K562 (cell line): ENCODE results near the gene SEC24B. TPM values are rescaled to one million over a fixed set of nuclear protein-coding genes. Genes with fewer than 3 reads are reported as not detected.

Experiments
- ATAC-seq: fragments of 200-7000 bp; cut with Tn5 transposase; 3 replicates; pipeline ENCODE4 v1.9.1; 2020; ENCODE audit warnings: moderate library complexity
- BruUV-seq: library from RNA; stranded (reverse); fragments of 400-500 nt; replicated peaks from 2 replicates; lab custom pipeline; 2021; lab: Mats Ljungman, UMichigan
- CTCF ChIA-PET: fragments of 300-600 bp; formaldehyde crosslinking; extraction: SDS; loops from one replicate; lab custom pipeline; 2021; ENCODE audit warnings: low intra/inter-chr PET ratio; lab: Yijun Ruan, JAX
- POLR2A ChIA-PET: fragments of 300-600, 350-650 bp; sonication (Branson Sonifier 250); formaldehyde crosslinking; extraction: SDS; loops from one replicate; lab custom pipeline; 2021; ENCODE audit warnings: antibody characterized with exemption, inconsistent platforms; lab: Yijun Ruan, JAX
- DNase-seq, 4 experiments: peaks; one replicate each; pipeline versions ENCODE4 v3.0.0 to v3.0.0-alpha.2; 2011 to 2018; ENCODE audit warnings: low spot score in 3 of 4, mixed read lengths in 3 of 4; ENCODE audit errors: extremely low read depth in 1 of 4
- FAIRE-seq: peaks from 2 replicates; lab custom pipeline; 2011; peaks lifted over from hg19 to GRCh38; lab: Jason Lieb, UNC
- H2AFZ ChIP-seq: 2 replicates; pipeline ENCODE4 v1.6.0; 2011; ENCODE audit warnings: low read depth, low read length, control low read depth, inconsistent platforms
- H3K27ac ChIP-seq: fragments of 200-600 bp; 3 replicates; pipeline ENCODE4 v1.8.0; 2011; ENCODE audit warnings: low read depth, mild to moderate bottlenecking, control low read depth, inconsistent platforms, low read length, moderate library complexity, mixed read lengths; ENCODE audit errors: extremely low read depth
- H3K27me3 ChIP-seq, 2 experiments: fragments of 300-600 bp in 1 of 2; 2 replicates in 1 of 2; 3 replicates in 1 of 2; pipeline versions ENCODE4 v1.6.0 to v1.8.0; 2011; ENCODE audit warnings: inconsistent platforms in 2 of 2, low read length in 2 of 2, mild to moderate bottlenecking in 1 of 2, mixed read lengths in 1 of 2, moderate library complexity in 1 of 2; ENCODE audit not compliant: control insufficient read depth in 2 of 2, insufficient read depth in 2 of 2
- H3K36me3 ChIP-seq: fragments of 300-600 bp; 3 replicates; pipeline ENCODE4 v1.8.0; 2011; ENCODE audit warnings: mild to moderate bottlenecking, low read length, inconsistent platforms; ENCODE audit not compliant: control insufficient read depth, insufficient read depth
- H3K4me1 ChIP-seq, 2 experiments: fragments of 200-600 bp in 1 of 2; replicated peaks in 1 of 2; 2 replicates in 1 of 2; 3 replicates in 1 of 2; pipeline versions ENCODE4 v1.5.1 to v1.8.0; 2011; ENCODE audit warnings: inconsistent platforms in 2 of 2, low read length in 2 of 2, mild to moderate bottlenecking in 1 of 2, mixed read lengths in 1 of 2, moderate library complexity in 1 of 2; ENCODE audit not compliant: control insufficient read depth in 2 of 2, insufficient read depth in 2 of 2
- H3K4me2 ChIP-seq: 2 replicates; pipeline ENCODE4 v1.6.1; 2011; ENCODE audit warnings: low read length, control low read depth, inconsistent platforms, mixed read lengths; ENCODE audit not compliant: insufficient read depth
- H3K4me3 ChIP-seq: fragments of 200-600 bp; sonication (generic), shearing (Covaris generic); 2 replicates; pipeline ENCODE4 v1.5.1; 2016; ENCODE audit warnings: control low read depth, inconsistent platforms
- H3K79me2 ChIP-seq: fragments of 200-600 bp; 3 replicates; pipeline ENCODE4 v1.8.0; 2011; ENCODE audit warnings: low read length, inconsistent platforms; ENCODE audit not compliant: control insufficient read depth, insufficient read depth
- H3K9ac ChIP-seq, 2 experiments: 2 replicates each; pipeline versions ENCODE4 v1.6.0 to v1.6.1; 2011; ENCODE audit warnings: low read depth in 2 of 2, low read length in 2 of 2, control low read depth in 1 of 2, inconsistent platforms in 1 of 2, mild to moderate bottlenecking in 1 of 2, mixed read lengths in 1 of 2; ENCODE audit not compliant: insufficient read depth in 1 of 2
- H3K9me1 ChIP-seq: one replicate; pipeline ENCODE4 v1.6.0; 2011; ENCODE audit warnings: inconsistent platforms, mild to moderate bottlenecking, low read length, moderate library complexity; ENCODE audit not compliant: control insufficient read depth, insufficient read depth
- H3K9me3 ChIP-seq: replicated peaks from 2 replicates; pipeline ENCODE4 v1.5.1; 2011; ENCODE audit warnings: low read depth, low read length, inconsistent platforms; ENCODE audit not compliant: control insufficient read depth, insufficient read depth
- H4K20me1 ChIP-seq: replicated peaks from 2 replicates; pipeline ENCODE4 v1.6.1; 2011; ENCODE audit warnings: low read length, inconsistent platforms, mixed read lengths; ENCODE audit not compliant: control insufficient read depth, insufficient read depth
- C11orf30 ChIP-seq: fragments of 450-650 bp; IDR thresholded peaks from 2 replicates; pipeline ENCODE4 v1.6.1; 2016; ENCODE audit warnings: low read depth, mild to moderate bottlenecking
- JUNB ChIP-seq: fragments of 450-650 bp; formaldehyde crosslinking; conservative IDR thresholded peaks from 2 replicates; pipeline ENCODE4 v1.4.0; 2020; ENCODE audit warnings: mild to moderate bottlenecking
- KLF1 ChIP-seq: fragments of 450-650 bp; IDR thresholded peaks from 2 replicates; pipeline ENCODE4 v1.6.1; 2016; ENCODE audit warnings: missing genetic modification characterization, missing compliant biosample characterization
- L3MBTL2 ChIP-seq: fragments of 450-650 bp; IDR thresholded peaks from 2 replicates; pipeline ENCODE4 v1.6.1; 2016; ENCODE audit warnings: mild to moderate bottlenecking, moderate library complexity
- MAFF ChIP-seq: IDR thresholded peaks from 2 replicates; pipeline ENCODE4 v1.6.1; 2012; ENCODE audit warnings: low read length, improper control_type of control experiment
- MAFK ChIP-seq: IDR thresholded peaks from 2 replicates; pipeline ENCODE4 v1.6.1; 2011; ENCODE audit warnings: low read length, improper control_type of control experiment
- NR2F6 ChIP-seq: fragments of 450-650 bp; formaldehyde crosslinking; IDR thresholded peaks from 2 replicates; pipeline ENCODE4 v1.4.0; 2020; ENCODE audit warnings: mild to moderate bottlenecking
- PRPF4 ChIP-seq: fragments of 200-400 bp; formaldehyde crosslinking; IDR thresholded peaks from one replicate; pipeline ENCODE4 v1.6.1; 2017; ENCODE audit warnings: low read length, low read depth, mild to moderate bottlenecking; ENCODE audit not compliant: insufficient read depth, poor library complexity, severe bottlenecking
- RCOR1 ChIP-seq, 2 experiments: IDR thresholded peaks; 2 replicates each; pipeline ENCODE4 v1.6.1; 2012; ENCODE audit warnings: low read depth in 2 of 2, low read length in 2 of 2, borderline replicate concordance in 1 of 2, improper control_type of control experiment in 1 of 2
- SP2 ChIP-seq: IDR thresholded peaks from 2 replicates; pipeline ENCODE4 v1.6.1; 2011; ENCODE audit warnings: mild to moderate bottlenecking, low read depth, low read length, moderate library complexity; ENCODE audit not compliant: poor library complexity, severe bottlenecking; ENCODE audit errors: extremely low read depth
- SRSF7 ChIP-seq: fragments of 200-400 bp; formaldehyde crosslinking; optimal IDR thresholded peaks from 2 replicates; pipeline ENCODE3; 2017; ENCODE audit warnings: mild to moderate bottlenecking, low read depth, low read length
- TRIM28 ChIP-seq: fragments of 450-650 bp; IDR thresholded peaks from 2 replicates; pipeline ENCODE4 v1.6.1; 2017
- YBX1 ChIP-seq: fragments of 450-650 bp; IDR thresholded peaks from 2 replicates; pipeline ENCODE4 v1.7.1; 2016; ENCODE audit warnings: mild to moderate bottlenecking
- ZBTB43 ChIP-seq: sonication (generic); formaldehyde crosslinking; IDR thresholded peaks from 2 replicates; pipeline ENCODE4 v1.8.0; 2023; ENCODE audit warnings: mild to moderate bottlenecking, missing genetic modification reagents
- ZNF12 ChIP-seq: sonication (generic); formaldehyde crosslinking; IDR thresholded peaks from 2 replicates; pipeline ENCODE4 v1.4.0; 2020; ENCODE audit warnings: mild to moderate bottlenecking, missing genetic modification reagents
- ZNF316 ChIP-seq: fragments of 450-650 bp; IDR thresholded peaks from 2 replicates; pipeline ENCODE4 v1.6.1; 2016
- ZNF431 ChIP-seq: sonication (generic); formaldehyde crosslinking; IDR thresholded peaks from 2 replicates; pipeline ENCODE4 v1.8.0; 2022; ENCODE audit warnings: mild to moderate bottlenecking, missing genetic modification reagents
- WGBS: fragments of 100-300 bp; shearing (Covaris generic); methylation state at CpG from one replicate; pipeline ENCODE4 v1.1.6; 2016; ENCODE audit warnings: low coverage, mixed read lengths; ENCODE audit not compliant: insufficient coverage; ENCODE audit errors: missing lambda C conversion rate; 5-methylcytosine and 5-hydroxymethylcytosine counted together
- in situ Hi-C: fragments of 300-500 bp; cut with MboI; formaldehyde crosslinking; loops from 4 replicates; pipeline ENCODE4 v1.15.0; 2018; ENCODE audit warnings: inconsistent platforms, mixed read lengths
- intact Hi-C: fragments of 100-400 bp; cut with micrococcal nuclease; formaldehyde crosslinking; loops from 2 replicates; pipeline ENCODE4 v1.14.2; 2022
- polyA plus RNA-seq, 8 experiments: library from polyadenylated mRNA; depleted of rRNA in 4 of 8; stranded (reverse) in 5 of 8; unstranded in 3 of 8; fragments of >200 nt; fragmentation: Nextera tagmentation in 2 of 8; fragmentation: Illumina TruSeq in 1 of 8; extraction: Ambion mirVana in 2 of 8; extraction: Trizol in 1 of 8; gene quantifications; 2 replicates each; pipeline versions ENCODE4 v1.2.1 to v1.2.3, GENCODE V29; 2011 to 2014; ENCODE audit warnings: inconsistent platforms in 1 of 8, missing spikeins in 1 of 8
- total RNA-seq, 7 experiments: library from RNA; depleted of rRNA in 6 of 7; stranded (reverse); fragments of >200 nt in 6 of 7; fragmentation: Illumina TruSeq in 2 of 7; extraction: Trizol in 2 of 7; gene quantifications; 2 replicates each; pipeline versions ENCODE4 v1.2.1 to v1.2.3, GENCODE V29; 2011 to 2021; ENCODE audit warnings: low replicate concordance in 1 of 7
- TF ChIP-seq, protein P1 (sequence below): fragments of 450-650 bp; IDR thresholded peaks from 2 replicates; pipeline ENCODE4 v1.6.1; 2018; ENCODE audit warnings: mild to moderate bottlenecking, low read depth; ENCODE audit not compliant: partially characterized antibody
- TF ChIP-seq, protein P2 (sequence below): fragments of 450-650 bp; IDR thresholded peaks from 2 replicates; pipeline ENCODE4 v1.6.1; 2017; ENCODE audit warnings: antibody characterized with exemption

Gene SEC24B
- total and polyA plus RNA-seq, 9 of the 15 experiments (the other 6 are each of a cell fraction or from before 2014, with no cell fraction given): 6.3 to 46.4 (median 17.1) TPM

- Histone ChIP-seq H3K9me3 (no peaks in the 10 kb centered on the region), H3K27ac (no peak overlapping the region), H3K36me3 (no peaks in the 10 kb centered on the region), H3K4me3 (no peak overlapping the region), H2AFZ (no peak overlapping the region), H3K79me2 (no peaks in the 10 kb centered on the region), H3K9me1 (no peaks in the 10 kb centered on the region), H3K27me3 (no peaks in the 10 kb centered on the region), H3K4me2 (no peak overlapping the region), H3K9ac (no peak overlapping the region), H3K4me1 (no peaks in the 10 kb centered on the region), H4K20me1 (no peaks in the 10 kb centered on the region)
- ChIA-PET CTCF (no interaction called here), POLR2A (no interaction called here)
- intact Hi-C loops: no loop called here
- no peak for FAIRE-seq
- 33% methylated on average over 2 of the region's 2 CpGs for WGBS
- in situ Hi-C loops: no loop called here
- ATAC-seq: no peak
- no TSS peak for BruUV-seq
- DNase-seq: no peak
- TF ChIP-seq MAFF (peak; percentile 13; the same call in 1 of the 2 replicates), ZNF431 (CRISPR knock-in tag) (peak; percentile 81; the same call in 1 of the 2 replicates), RCOR1 (IDR thresholded peaks at IDR 0.05; ENCODE audit: borderline replicate concordance in 1 of 2, low read depth in 2 of 2, low read length in 2 of 2) (no peak), ZNF12 (CRISPR knock-in tag) (no peak), YBX1 (no peak), KLF1 (tag) (no peak), L3MBTL2 (no peak), C11orf30 (peak; percentile 29; the same call in 1 of the 2 replicates), SRSF7 (no peak), ZBTB43 (CRISPR knock-in tag) (no peak), NR2F6 (CRISPR knock-in tag) (no peak), TRIM28 (no peak), PRPF4 (no peak), MAFK (0 out of 2 replicates have a peak, but pooled peaks have one; percentile 11), SP2 (no peak), JUNB (CRISPR knock-in tag) (no peak), ZNF316 (peak; percentile 58; the same call in 1 of the 2 replicates)
- TF ChIP-seq, protein P1, sequence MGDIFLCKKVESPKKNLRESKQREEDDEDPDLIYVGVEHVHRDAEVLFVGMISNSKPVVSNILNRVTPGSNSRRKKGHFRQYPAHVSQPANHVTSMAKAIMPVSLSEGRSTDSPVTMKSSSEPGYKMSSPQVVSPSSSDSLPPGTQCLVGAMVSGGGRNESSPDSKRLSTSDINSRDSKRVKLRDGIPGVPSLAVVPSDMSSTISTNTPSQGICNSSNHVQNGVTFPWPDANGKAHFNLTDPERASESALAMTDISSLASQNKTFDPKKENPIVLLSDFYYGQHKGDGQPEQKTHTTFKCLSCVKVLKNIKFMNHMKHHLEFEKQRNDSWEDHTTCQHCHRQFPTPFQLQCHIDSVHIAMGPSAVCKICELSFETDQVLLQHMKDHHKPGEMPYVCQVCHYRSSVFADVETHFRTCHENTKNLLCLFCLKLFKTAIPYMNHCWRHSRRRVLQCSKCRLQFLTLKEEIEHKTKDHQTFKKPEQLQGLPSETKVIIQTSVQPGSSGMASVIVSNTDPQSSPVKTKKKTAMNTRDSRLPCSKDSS: no peak
- TF ChIP-seq, protein P2, sequence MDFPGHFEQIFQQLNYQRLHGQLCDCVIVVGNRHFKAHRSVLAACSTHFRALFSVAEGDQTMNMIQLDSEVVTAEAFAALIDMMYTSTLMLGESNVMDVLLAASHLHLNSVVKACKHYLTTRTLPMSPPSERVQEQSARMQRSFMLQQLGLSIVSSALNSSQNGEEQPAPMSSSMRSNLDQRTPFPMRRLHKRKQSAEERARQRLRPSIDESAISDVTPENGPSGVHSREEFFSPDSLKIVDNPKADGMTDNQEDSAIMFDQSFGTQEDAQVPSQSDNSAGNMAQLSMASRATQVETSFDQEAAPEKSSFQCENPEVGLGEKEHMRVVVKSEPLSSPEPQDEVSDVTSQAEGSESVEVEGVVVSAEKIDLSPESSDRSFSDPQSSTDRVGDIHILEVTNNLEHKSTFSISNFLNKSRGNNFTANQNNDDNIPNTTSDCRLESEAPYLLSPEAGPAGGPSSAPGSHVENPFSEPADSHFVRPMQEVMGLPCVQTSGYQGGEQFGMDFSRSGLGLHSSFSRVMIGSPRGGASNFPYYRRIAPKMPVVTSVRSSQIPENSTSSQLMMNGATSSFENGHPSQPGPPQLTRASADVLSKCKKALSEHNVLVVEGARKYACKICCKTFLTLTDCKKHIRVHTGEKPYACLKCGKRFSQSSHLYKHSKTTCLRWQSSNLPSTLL: no peak
Measured at GRCh38 chr4:109548655-109549054, 115.0 kb downstream of the SEC24B start.
